Endodermal cell (in vitro differentiated cells): ENCODE data around the gene SYCE3. TPM values are rescaled to one million over a fixed set of nuclear protein-coding genes. Genes with fewer than 3 reads are reported as not detected.

ENCODE experiments used
- DNase-seq: peaks from one replicate; pipeline ENCODE4 v3.0.0-alpha.2; 2017
- H3K27ac ChIP-seq: 2 replicates; pipeline ENCODE4 v1.5.1; 2013; ENCODE audit warnings: mild to moderate bottlenecking, low read depth, low read length, moderate library complexity
- H3K27me3 ChIP-seq: 2 replicates; pipeline ENCODE4 v1.6.1; 2013; ENCODE audit warnings: mild to moderate bottlenecking, low read length, moderate library complexity; ENCODE audit not compliant: insufficient read depth, control insufficient read depth, poor library complexity, severe bottlenecking
- H3K36me3 ChIP-seq: 2 replicates; pipeline ENCODE4 v1.7.0; 2013; ENCODE audit warnings: mild to moderate bottlenecking, low read length, moderate library complexity; ENCODE audit not compliant: control insufficient read depth, insufficient read depth
- H3K4me1 ChIP-seq: one replicate; pipeline ENCODE4 v1.7.0; 2013; ENCODE audit warnings: low read length; ENCODE audit not compliant: control insufficient read depth, insufficient read depth
- H3K4me3 ChIP-seq: 2 replicates; pipeline ENCODE4 v1.5.1; 2013; ENCODE audit warnings: mild to moderate bottlenecking, low read length, moderate library complexity
- H3K9ac ChIP-seq: 2 replicates; pipeline ENCODE4 v1.6.1; 2013; ENCODE audit warnings: mild to moderate bottlenecking, low read length, moderate library complexity; ENCODE audit not compliant: poor library complexity, severe bottlenecking; ENCODE audit errors: extremely low read depth
- H3K9me3 ChIP-seq: 2 replicates; pipeline ENCODE4 v1.6.1; 2013; ENCODE audit warnings: mild to moderate bottlenecking, low read length, moderate library complexity; ENCODE audit not compliant: control insufficient read depth
- H3K27ac Mint-ChIP-seq: 2 replicates; pipeline ENCODE4 v1.8.0; 2020; ENCODE audit warnings: mixed read lengths
- H3K27me3 Mint-ChIP-seq: 2 replicates; pipeline ENCODE4 v1.8.0; 2021; ENCODE audit warnings: mild to moderate bottlenecking, mixed read lengths; ENCODE audit not compliant: insufficient read depth
- H3K36me3 Mint-ChIP-seq: 2 replicates; pipeline ENCODE4 v1.8.0; 2020; ENCODE audit warnings: low read depth, mixed read lengths
- H3K4me1 Mint-ChIP-seq: 2 replicates; pipeline ENCODE4 v1.8.0; 2020; ENCODE audit warnings: mixed read lengths
- H3K4me3 Mint-ChIP-seq: 2 replicates; pipeline ENCODE4 v1.8.0; 2020; ENCODE audit warnings: mild to moderate bottlenecking, moderate library complexity, mixed read lengths
- H3K9me3 Mint-ChIP-seq: 2 replicates; pipeline ENCODE4 v1.8.0; 2020; ENCODE audit warnings: mild to moderate bottlenecking, mixed read lengths
- WGBS, 2 experiments: methylation state at CpG; one replicate each; pipeline versions ENCODE4 v1.1.5 to v1.1.7; 2013; ENCODE audit warnings: missing lambda C conversion rate in 2 of 2, mixed read lengths in 1 of 2; ENCODE audit not compliant: insufficient coverage in 1 of 2, insufficient read length in 1 of 2; 5-methylcytosine and 5-hydroxymethylcytosine counted together
- total RNA-seq, 2 donors: library from RNA; stranded (reverse); fragmentation: NEBNext Ultra II Directional in 1 of 2; extraction: Animal tissue kit (Norgen Biotek cat#: 25700) in 1 of 2; gene quantifications; 2 replicates in 1 of 2; 3 replicates in 1 of 2; pipeline ENCODE4 v1.2.1, GENCODE V29; 2021
- TF ChIP-seq, protein P1 (sequence below): fragments of 200-600 bp; sonication (generic); conservative IDR thresholded peaks from 2 replicates; pipeline ENCODE4 v1.5.0; 2021; ENCODE audit warnings: antibody characterized with exemption, mild to moderate bottlenecking

The SYCE3 gene
- total RNA-seq, 2 donors from 2014 or later, result 0.70 to 0.91 TPM

GRCh38 chr22:50517495-50518260 lies 45.0 kb downstream of the SYCE3 start:
- no peaks in the 10 kb centered on the region for H3K4me1 Mint-ChIP-seq
- H3K4me3 Mint-ChIP-seq, result no peak overlapping the region
- H3K9me3 ChIP-seq, result no peaks in the 10 kb centered on the region
- 92% methylated on average over 12 to 20 of the region's 20 CpGs for WGBS, 2 experiments
- H3K27me3 ChIP-seq, result no peaks in the 10 kb centered on the region
- H3K9ac ChIP-seq, result no peak overlapping the region
- DNase-seq, result peak; percentile 62
- no peak overlapping the region for H3K27ac Mint-ChIP-seq
- no peaks in the 10 kb centered on the region for H3K4me1 ChIP-seq
- H3K9me3 Mint-ChIP-seq, result no peaks in the 10 kb centered on the region
- no peak overlapping the region for H3K4me3 ChIP-seq
- TF ChIP-seq, protein P1, sequence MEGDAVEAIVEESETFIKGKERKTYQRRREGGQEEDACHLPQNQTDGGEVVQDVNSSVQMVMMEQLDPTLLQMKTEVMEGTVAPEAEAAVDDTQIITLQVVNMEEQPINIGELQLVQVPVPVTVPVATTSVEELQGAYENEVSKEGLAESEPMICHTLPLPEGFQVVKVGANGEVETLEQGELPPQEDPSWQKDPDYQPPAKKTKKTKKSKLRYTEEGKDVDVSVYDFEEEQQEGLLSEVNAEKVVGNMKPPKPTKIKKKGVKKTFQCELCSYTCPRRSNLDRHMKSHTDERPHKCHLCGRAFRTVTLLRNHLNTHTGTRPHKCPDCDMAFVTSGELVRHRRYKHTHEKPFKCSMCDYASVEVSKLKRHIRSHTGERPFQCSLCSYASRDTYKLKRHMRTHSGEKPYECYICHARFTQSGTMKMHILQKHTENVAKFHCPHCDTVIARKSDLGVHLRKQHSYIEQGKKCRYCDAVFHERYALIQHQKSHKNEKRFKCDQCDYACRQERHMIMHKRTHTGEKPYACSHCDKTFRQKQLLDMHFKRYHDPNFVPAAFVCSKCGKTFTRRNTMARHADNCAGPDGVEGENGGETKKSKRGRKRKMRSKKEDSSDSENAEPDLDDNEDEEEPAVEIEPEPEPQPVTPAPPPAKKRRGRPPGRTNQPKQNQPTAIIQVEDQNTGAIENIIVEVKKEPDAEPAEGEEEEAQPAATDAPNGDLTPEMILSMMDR, result no peak
- H3K36me3 Mint-ChIP-seq, result peaks cover 33% of the 10 kb centered on the region
- H3K27ac ChIP-seq, result no peak overlapping the region
- H3K27me3 Mint-ChIP-seq, result no peaks in the 10 kb centered on the region
- peaks cover 27% of the 10 kb centered on the region for H3K36me3 ChIP-seq

DNA sequence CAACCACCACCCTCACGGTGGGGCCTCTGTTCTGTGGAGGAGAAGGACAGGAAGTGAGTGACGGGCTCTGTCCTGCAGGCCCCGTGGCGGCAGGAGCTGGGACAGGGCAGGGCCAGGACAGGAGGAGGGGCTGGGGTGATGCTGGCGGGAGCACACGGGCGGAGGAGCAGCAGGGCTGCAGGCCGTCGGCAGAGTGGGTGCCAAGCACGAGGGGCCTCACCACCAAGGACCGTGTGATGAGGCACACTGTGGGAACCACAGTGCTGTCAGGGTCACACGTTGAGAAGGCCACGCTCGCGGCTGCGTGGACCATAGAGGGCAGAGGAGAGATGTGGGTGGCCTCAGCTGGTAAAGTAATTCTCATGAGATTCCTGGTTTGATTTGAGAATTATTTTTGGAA lies 45.8 kb downstream of the SYCE3 start:
- WGBS, 2 experiments, result 91 to 95% methylated on average over 14 to 16 of the region's 16 CpGs
- no peaks in the 10 kb centered on the region for H3K9me3 Mint-ChIP-seq
- Histone ChIP-seq H3K36me3 (peaks cover 27% of the 10 kb centered on the region), H3K4me1 (no peaks in the 10 kb centered on the region), H3K27me3 (no peaks in the 10 kb centered on the region), H3K9ac (no peak overlapping the region), H3K27ac (no peak overlapping the region), H3K4me3 (no peak overlapping the region), H3K9me3 (no peaks in the 10 kb centered on the region)
- no peaks in the 10 kb centered on the region for H3K27me3 Mint-ChIP-seq
- no peak for DNase-seq
- TF ChIP-seq, protein P1, result no peak
- no peak overlapping the region for H3K27ac Mint-ChIP-seq
- H3K4me1 Mint-ChIP-seq, result no peaks in the 10 kb centered on the region
- H3K4me3 Mint-ChIP-seq, result no peak overlapping the region
- peaks cover 38% of the 10 kb centered on the region for H3K36me3 Mint-ChIP-seq

DNA sequence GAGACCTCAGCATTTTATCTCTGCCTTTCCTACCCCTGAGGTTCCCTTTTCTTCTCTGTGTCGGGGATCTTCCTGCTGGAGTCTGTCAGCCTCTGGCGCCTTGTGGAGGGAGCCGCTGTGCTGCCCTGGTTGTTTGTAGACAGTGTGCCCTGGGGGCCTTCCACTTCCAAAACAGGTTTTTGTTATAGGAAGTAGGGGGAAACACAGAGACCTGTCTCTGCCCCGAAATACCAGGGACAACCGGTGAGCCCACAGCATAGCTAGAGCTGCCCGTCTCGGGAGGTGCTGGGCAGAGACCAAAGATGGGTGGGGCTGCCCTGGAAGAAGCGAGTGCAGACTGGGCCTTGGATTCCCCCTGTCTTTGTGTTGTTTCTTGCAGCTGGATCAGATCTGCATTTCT lies 46.7 kb downstream of the SYCE3 start:
- Mint-ChIP-seq H3K27me3 (no peaks in the 10 kb centered on the region), H3K36me3 (peaks cover 37% of the 10 kb centered on the region), H3K4me1 (no peaks in the 10 kb centered on the region), H3K9me3 (no peaks in the 10 kb centered on the region), H3K27ac (no peak overlapping the region), H3K4me3 (no peak overlapping the region)
- no peaks in the 10 kb centered on the region for H3K9me3 ChIP-seq
- DNase-seq, result no peak
- TF ChIP-seq, protein P1, result no peak
- no peak overlapping the region for H3K4me3 ChIP-seq
- H3K27me3 ChIP-seq, result no peaks in the 10 kb centered on the region
- H3K4me1 ChIP-seq, result no peaks in the 10 kb centered on the region
- H3K27ac ChIP-seq, result no peak overlapping the region
- 94 to 100% methylated on average over 2 to 8 of the region's 8 CpGs for WGBS, 2 experiments
- peaks cover 23% of the 10 kb centered on the region for H3K36me3 ChIP-seq
- H3K9ac ChIP-seq, result no peak overlapping the region
